Sigmoid colon (tissue), 4 donors: ENCODE data around the gene CRLF2.

ENCODE experiments used
- EP300 ChIP-seq, 4 donors: sonication (generic); formaldehyde crosslinking; IDR thresholded peaks; one replicate each; pipeline ENCODE4 v1.6.1; 2017; ENCODE audit warnings: antibody characterized with exemption in 4 of 4
- POLR2A ChIP-seq, 2 donors: fragments of 450-650 bp; IDR thresholded peaks; one replicate each; pipeline ENCODE4 v1.6.1; 2016; ENCODE audit warnings: antibody characterized with exemption in 2 of 2, mild to moderate bottlenecking in 2 of 2, moderate library complexity in 2 of 2
- POLR2AphosphoS5 ChIP-seq, 4 donors: sonication (generic); formaldehyde crosslinking; IDR thresholded peaks; one replicate each; pipeline ENCODE4 v1.6.1; 2017; ENCODE audit warnings: antibody characterized with exemption in 4 of 4
- TF ChIP-seq, protein P1 (sequence below), 4 experiments: fragments of 450-650 bp in 3 of 4; fragments of 200-600 bp in 1 of 4; IDR thresholded peaks; one replicate each; pipeline ENCODE4 v1.5.1; 2016 to 2019; ENCODE audit warnings: antibody characterized with exemption in 4 of 4, mild to moderate bottlenecking in 3 of 4, moderate library complexity in 2 of 4

DNA sequence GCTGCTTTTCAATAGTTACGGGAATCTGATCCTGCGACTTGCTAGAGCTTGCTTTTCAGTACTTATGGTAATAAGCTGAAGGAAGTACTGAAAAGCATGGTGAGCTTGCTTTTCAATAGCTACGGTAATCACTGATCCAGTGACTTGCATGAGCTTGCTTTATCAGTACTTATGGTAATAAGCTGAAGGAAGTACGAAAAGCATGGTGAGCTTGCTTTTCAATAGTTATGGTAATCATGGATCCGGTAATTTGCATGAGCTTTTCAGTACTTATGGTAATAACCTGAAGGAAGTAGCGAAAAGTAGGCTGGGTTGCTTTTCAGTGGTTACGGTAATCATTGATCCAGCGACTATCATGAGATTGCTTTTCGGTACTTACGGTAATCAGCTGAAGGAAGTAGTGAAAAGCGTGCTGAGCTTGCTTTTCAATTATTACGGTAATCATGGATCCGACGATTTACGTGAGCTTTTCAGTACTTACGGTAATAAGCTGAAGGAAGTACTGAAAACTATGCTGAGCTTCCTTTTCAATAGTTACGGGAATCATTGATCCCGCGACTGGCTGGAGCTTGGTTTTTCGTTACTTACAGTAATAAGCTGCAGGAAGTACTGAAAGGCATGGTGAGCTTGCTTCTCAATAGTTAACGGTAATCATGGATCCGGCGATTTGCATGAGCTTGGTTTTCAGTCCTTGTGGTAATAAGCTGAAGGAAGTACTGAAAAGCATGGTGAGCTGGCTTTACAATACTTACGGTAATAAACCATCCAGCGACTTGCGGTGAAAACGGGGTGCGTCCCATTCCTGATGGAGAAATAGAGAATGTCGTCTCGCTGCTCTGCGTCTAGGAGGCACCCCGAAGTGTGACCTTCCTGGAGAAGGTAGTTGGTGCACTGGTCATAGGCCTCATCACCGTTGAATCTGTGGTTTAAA lies 6.5 kb downstream of the CRLF2 start:
- TF ChIP-seq, protein P1, sequence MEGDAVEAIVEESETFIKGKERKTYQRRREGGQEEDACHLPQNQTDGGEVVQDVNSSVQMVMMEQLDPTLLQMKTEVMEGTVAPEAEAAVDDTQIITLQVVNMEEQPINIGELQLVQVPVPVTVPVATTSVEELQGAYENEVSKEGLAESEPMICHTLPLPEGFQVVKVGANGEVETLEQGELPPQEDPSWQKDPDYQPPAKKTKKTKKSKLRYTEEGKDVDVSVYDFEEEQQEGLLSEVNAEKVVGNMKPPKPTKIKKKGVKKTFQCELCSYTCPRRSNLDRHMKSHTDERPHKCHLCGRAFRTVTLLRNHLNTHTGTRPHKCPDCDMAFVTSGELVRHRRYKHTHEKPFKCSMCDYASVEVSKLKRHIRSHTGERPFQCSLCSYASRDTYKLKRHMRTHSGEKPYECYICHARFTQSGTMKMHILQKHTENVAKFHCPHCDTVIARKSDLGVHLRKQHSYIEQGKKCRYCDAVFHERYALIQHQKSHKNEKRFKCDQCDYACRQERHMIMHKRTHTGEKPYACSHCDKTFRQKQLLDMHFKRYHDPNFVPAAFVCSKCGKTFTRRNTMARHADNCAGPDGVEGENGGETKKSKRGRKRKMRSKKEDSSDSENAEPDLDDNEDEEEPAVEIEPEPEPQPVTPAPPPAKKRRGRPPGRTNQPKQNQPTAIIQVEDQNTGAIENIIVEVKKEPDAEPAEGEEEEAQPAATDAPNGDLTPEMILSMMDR (IDR thresholded peaks at IDR 0.05) = no peak
- no peak for TF ChIP-seq POLR2AphosphoS5 (IDR thresholded peaks at IDR 0.05)
- no peak for TF ChIP-seq POLR2A (IDR thresholded peaks at IDR 0.05)
- TF ChIP-seq EP300 (IDR thresholded peaks at IDR 0.05) = no peak
